ENCODE results near the gene ARRB1.
A peak's percentile ranks its signal among the peaks of the same experiment; 100 is the strongest.
"Not testable (repeated sequence)": the region's sequence is repeated elsewhere in the genome, so short reads cannot be mapped to it uniquely, and the experiment has no call there.

ARRB1 gene

DNA sequence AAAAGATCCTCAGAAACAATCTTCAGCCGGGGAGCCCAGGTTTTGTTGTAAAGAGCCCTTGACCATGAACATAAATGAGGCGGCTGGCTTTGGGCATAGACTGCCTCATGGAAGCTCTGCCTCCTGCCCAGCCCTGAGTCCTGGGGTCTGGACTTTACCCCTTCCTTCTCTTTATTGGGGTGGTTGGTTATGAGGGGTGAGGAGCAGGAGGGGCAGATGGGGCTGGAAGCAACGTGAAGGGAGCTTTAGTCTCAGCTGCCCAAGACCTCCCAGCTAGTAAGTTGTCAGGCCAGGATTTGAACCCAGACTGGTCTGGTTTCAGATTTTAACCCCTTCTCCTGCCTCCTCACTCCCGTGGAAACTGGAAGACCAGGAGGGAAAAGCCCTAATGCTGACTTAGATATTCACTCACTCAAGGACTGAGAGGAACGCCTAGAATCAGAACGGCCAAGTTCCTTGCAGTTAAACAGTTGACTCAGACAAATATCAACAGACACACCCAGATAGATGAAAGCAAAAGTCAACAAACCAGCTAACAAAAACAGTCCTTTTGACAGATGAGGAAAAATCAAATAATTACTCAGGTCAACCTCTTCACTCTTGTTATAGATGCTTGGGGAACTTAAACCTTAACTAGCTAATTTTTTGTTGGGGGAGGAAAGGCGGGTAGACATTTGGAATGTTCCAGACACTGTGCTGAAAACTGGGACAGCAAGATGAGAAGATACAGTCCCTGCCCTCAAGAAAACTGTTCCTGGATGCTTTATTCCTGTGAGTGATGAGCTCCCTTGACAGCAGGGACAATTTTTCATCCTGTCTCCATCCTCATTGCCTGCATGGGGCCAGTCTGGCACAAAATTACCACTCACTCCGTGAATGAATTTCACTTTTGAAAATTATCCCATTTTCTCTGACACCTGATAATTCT, 20.8 kb upstream of the ARRB1 start:
- no peak for DNase-seq

DNA sequence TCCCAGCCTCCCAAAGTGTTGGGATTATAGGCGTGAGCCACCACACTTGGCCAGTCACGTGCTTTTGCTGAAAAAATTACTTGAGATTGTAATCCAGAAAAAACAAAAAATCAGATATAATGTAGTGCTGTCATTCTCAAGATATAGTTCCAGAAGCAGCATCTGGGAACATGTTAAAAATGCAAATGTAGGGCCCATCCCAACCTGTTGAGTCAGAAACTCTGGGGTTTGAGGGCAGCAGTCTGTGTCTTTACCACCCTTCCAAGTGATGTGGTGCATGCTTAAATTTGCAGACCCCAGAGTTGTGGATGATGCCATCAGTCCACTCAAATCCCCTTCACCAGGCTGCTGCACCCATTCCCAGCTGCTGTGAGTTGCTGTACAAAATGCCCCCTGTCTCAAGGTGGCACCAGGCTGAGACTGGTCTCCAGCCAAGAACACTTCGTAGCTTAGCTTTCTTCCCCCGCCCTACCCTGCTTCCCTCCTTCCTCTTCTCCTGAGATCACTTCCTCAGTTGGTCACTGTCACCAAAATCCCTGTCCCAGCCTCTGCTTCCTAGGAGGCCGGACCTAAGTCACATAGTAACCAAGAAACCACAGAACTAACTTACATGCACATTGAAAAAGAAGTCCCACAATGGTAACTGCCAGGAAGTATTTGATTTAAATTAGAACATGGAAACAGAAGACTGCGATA, 18.2 kb upstream of the ARRB1 start:
- DNase-seq, result no peak

DNA sequence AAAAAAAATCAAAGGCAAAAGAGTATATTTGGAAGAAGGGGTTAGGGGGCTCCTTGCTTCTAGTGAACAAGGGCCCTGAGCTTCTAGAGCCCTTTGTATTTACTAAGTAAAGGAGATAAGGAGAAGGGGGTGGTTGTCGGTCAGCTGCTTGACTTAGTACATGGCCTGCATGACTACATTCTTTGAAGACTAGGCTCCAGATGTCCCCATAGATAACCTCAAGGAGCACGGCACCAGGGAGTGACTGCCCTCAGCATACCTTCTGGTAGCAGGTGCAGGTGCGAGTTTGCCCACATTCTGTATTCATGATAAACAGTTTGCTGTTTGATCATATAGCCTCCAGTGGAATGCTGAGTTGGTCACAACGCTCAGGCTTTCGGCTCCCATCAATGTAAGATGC, 15.4 kb upstream of the ARRB1 start:
- DNase-seq, result not testable (repeated sequence)

DNA sequence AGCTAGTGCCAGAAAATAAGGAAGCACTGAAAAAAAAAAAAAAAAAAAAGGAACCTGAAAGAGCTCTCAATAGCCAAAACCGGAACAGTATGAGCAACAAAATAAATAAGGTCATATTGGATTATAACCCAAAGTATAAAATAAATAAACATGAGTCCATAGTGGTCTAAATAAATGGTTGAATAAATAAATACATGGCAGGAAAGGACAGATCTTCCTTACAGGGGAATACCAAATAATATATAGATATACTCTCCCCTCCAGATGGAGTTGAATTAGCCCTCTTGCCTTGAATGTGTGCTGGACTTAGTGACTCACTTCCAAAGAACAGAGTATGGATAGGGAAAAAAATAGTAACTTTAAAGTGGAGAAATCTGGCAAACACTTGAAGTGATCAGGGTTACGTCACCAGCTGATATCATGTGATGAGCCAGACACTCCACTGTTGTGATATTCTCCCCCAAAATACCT, 14.3 kb upstream of the ARRB1 start:
- no peak for DNase-seq

DNA sequence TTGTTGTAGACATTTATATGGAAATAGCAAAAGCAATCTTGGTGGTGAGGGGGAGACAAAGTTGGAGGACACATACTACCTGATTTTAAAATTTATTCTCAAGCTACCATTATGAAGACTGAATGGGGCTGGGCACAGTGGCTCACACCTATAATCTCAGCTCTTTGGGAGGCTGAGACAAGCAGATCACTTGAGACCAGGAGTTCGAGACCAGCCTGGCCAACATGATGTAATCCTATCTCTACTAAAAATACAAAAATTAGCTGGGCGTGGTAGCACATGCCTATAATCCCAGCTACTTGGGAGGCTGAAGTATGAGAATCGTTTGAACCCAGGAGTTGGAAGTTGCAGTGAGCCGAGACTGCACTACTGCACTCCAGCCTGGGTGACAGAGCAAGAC, 10.8 kb upstream of the ARRB1 start:
- not testable (repeated sequence) for DNase-seq

DNA sequence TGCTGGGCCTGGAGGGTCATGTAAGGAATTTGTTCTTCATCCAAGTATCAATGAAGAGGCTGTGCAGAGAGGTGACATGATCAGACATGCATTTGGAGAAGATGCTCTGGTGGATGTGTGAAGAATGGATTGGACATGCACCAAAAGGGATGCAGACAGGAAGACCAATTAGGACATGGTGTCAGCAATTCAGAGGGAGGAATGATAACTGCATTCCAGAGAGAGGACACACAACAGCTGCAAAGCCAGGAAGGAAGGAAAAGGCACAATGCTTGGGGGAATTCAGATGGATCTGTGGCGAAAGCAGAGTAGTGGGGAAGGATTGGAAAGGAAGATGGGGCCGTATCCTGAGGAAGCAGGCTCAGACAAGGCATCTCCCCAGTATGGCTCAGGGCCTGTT, 5.2 kb upstream of the ARRB1 start:
- DNase-seq, result peak; percentile 46

DNA sequence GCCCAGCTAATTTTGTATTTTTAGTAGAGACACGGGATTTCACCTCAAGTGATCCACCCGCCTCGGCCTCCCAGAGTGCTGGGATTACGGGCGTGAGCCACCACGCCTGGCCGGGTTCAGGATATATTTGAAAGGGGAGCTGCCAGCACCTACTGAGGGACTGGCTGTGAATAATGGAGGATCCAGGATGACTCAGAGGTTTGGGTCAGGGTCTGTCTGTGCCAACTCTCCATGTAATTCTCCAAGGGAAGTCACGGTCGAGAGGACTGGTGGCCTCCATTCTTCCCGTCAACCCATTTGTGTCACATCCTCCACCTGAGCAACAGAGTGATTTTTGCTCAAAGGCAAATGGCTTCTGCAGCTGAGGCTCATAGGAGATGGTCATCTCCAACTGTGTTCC, 3.6 kb upstream of the ARRB1 start:
- no peak for DNase-seq

DNA sequence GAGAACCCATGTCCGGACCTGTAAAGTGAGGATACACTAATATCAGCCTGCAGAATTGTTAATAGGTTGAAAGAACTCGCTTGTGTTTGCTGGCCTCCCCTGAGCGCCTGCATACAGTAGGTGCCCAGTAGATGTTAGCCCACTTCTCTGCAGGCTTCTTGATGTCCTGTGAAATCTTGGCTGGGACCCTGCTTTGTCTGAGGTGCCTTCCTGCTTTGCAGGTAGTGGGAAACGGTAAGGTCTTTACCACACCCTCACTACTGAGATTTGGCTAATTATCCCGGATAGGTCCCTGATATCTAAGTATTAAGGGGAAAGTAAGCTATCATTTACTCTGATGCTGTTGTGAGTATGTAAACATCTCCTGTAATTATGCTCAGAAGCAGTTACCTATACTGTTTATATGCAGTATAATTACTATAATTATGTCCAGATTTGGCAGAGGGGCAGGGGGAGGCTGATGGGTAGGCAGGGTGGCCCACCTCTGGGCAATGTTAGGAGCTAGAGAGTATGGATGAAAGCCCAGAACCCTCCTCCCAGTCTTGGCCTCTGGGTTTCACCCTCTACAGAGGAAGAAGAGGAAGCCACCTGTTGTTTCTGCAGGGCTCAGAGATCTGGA, 1.2 kb upstream of the ARRB1 start:
- DNase-seq, result no peak

DNA sequence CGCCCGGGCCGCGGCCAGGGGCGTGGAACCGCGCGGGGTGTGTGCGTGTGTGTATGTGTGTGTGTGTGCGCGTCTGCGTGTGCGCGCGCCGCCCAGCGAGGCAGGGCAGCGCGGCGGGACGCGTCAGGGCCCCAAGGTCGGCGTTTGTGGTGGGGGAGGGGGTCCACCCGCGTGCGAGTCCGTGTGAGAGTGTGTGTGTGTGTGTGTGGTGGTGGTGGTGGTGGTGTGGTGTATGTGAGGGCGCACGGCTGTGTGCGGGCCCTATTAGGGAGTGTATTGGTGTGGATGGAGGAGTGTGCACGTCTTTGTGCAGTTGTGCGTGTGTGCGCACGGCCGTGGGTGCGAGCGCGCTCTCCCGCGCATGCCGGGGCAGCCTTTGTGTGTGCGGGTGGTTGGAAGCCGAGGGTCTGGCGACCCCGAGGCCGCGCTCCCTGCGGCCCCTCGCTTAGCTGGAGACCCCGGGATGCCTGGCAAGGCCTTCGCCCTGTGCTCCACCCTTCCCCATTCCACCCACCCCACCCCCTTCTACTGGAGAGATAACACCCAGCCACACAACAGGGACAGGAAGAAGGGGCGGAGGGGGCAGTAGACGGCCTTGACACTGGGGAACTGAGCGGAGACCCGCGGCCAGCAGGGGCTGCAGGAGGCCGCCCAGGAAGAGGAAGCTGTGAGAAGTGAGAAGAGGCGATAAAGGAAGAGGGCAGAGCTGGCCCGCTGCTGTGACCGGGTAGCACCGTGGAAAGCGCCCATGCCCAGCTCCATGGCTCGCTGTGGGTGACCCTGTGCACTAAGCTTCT, 528 bp upstream of the ARRB1 start:
- DNase-seq, result peak; percentile 55

DNA sequence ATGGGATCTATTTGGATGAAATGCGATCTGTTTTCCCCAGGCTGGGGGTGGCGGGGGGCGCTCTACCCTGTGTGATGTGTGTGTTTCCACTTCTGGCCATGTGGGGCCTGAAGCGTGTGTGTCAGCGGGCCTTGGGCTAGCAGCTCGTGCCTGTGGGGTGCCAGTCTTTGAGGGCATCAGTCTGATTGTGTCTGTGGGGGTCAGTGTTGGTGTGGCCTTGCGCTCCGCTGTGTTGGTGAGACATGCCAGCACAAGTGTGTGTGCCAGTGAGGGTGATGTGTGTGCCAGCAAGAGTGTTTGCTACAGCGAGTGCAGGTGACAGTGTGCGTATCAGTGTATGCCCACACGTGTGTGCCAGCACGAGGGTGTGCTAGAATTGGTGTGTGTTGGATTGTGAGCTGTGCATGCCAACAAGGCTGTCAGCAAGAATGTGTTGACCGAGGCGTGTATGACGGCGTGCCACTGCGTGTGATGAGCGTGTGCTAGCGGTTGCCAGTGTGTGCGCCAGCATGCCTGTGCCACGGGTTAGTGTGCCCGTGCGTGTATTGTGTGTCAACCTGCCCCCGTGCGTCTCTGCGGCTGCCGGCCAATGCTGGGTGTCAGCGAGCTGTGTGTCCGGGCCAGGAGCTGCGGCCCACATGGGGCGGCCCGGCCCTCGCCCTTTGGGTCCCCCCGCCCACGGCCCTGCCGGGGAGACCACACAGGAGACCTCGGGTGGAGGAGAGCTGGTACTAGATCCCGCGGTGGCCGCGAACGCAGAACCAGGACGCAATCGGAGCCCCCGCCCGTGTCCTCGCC, 519 bp downstream of the ARRB1 start:
- DNase-seq, result peak; percentile 27

DNA sequence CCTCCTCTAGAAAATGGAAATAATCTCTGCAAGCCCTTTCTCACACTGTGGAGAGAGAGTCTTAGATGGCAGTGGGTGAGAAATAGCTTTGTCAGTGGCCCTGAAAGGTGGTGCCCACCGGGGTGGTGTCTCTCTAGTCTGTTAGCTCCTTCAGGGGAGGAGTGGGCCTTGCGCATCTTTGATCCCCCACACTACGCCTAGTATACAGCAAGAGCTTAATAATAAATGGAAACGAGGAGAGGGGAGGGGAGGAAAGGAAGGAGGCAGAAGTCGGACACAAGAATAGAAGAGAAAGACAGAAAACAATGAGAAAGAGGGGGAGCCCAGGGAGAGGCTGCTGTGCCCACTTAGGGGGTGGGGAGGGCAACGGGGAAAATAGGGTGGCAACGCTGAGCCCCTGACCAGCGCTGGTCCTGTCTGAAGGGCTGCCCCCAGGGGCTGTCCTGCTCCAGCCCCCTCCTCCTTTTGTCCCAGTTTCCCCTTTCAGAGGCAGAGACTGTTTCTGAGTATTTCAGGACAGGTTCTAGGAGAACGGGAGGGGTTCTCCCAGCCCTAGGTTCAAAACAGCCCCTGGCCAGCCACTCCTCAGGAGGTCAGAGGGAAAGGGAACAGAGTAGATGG, 1.2 kb downstream of the ARRB1 start:
- no peak for DNase-seq

DNA sequence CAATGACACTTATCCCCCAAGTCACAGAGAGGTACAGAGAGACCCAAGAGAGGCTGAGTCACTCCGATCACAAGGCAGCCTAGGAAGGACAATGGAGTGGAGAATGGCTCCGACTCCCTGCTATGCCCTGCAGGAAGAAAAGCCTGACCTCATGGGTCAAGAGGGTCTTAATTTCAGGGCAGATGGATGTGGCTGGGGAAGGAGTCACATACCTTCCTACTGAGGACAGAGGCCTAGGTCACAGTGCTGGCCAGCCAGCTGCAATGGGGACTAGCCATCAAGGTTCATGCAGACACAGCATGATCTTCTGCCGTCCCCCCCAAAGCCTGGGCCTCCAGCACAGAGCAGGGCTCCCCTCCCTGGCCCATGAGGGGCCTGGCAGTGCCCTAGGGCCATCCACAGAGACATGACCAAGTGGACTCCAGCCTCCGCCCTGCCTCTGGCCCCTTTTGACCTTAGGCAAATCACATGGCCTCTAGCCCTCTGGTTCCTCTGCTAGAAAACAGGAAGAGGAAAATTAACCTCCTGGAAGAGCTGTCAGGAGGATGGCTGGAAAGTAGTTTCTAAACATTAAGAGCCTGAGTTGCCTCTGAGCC, 1.8 kb downstream of the ARRB1 start:
- no peak for DNase-seq

DNA sequence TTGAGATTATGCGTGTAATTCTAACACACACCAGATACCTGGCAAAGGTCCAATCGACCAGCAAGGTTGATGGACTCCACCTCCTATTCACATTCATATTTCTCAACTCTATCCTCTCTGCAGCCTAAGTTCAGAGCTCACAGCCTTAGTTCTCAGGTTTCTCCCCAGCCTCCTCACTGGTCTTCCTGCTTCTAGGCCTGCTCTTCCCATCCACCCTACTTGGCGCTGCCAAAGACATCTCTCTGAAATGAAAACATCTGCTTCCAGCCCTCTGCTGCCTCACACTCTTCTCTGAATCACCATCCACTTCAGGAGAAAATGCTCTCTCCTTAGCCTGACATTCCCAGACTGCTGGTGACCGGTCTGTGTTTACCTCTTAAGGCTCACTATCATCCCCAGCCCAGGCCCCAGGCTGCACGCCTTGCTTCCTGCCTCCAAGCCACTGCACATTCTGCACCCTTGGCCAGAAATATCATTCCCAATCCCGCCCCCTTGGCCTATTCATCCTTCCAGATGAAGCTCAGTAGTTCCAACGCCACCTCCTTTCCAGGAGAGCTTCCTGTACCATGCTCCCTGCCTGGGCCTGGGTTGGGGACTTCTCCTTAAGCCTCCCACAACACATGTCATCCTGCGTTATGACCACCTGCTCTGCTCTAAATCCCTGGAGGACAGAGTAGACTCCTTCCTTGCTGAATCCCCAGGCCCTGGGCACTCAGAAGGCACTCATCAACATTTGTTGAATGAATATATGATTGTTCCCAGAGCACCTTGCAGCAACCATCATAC, 3.5 kb downstream of the ARRB1 start:
- DNase-seq, result peak; percentile 86

DNA sequence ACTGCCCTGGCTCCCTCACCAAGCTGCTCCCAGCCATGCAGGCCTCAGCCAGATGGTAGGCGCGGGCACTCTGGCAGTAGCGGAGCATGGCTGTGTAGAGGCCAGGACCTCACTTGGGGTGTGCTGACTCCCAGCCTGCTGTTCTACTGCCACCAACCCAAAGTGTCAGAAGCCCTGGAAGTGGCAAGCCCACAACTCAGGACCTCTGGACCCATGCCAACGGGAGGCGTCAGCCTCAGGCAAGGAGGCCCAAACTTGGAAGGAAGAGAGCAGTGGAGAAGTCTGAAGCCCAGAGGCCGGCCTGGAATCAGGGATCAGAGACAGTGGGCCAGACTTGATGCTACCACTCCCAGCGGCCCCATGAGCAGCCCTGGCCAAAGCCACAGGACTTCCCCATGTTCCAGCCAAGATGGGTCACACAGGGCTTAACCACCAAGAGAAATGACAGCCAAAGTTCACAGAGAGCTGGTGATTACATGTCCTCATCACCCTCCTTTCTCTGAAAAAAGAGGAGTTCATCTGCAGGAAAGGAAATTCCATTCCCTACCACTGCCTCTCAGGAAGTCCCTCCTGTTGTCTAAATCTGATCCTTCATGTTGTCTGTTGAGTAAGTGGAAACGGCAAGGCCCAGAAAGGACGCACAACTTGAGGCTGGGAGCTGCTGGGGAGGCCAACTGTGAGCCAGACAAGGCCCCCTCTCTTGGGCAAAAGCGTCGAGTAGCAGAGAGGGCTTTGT, 4.4 kb downstream of the ARRB1 start:
- peak; percentile 19 for DNase-seq

DNA sequence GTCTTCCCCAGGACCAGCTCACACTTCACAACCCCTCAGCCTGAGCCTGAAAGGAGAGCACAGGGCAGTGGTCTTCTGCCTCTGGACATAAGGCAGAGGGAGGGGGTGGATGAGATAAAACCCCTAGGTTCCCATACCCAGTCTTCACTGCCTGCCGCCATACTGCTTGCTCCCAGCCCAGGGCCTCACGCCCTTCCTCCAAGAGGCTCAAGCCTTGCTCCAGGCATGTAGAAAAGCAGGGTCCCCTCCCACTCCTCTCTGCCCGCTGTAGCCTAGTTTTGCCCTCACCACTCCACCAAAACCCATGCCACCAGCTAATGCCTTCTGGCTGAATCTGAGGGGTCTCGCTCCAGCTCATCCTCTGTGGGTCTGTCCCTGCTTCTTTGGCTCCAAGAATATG, 5.2 kb downstream of the ARRB1 start:
- DNase-seq, result no peak

DNA sequence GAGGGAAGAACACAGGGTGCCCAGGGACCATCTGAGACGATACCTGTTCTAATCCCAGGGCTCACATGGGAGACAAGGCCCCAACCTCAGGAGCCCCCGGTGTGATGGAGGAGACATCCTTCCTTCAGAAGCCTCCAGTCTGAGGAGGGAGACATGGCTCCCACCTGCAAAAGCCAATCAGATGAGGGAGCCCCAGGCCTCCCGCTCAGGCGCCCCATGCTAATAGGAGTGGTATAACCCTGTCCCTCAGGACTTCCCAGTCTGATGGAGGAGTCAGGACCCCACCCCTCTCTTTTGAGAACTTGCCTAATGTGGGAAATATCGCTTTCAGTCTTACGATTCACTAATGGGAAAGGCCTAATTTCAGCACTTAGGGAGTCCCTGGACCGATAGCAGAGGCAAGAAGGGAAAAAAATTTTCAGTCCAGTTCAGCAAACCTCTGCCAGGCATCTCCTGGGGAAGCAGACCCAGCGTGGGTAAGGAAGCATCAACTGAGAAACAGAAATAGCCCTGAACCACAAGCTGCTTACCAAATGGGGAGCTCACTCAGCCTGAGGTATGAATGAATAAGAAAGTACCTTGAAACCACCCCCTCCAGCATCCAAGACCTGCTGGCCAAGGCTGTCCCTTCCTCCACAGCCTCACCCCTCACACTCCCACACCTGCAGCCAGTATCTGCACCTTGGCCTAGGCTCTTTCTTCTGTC, 5.9 kb downstream of the ARRB1 start:
- no peak for DNase-seq

DNA sequence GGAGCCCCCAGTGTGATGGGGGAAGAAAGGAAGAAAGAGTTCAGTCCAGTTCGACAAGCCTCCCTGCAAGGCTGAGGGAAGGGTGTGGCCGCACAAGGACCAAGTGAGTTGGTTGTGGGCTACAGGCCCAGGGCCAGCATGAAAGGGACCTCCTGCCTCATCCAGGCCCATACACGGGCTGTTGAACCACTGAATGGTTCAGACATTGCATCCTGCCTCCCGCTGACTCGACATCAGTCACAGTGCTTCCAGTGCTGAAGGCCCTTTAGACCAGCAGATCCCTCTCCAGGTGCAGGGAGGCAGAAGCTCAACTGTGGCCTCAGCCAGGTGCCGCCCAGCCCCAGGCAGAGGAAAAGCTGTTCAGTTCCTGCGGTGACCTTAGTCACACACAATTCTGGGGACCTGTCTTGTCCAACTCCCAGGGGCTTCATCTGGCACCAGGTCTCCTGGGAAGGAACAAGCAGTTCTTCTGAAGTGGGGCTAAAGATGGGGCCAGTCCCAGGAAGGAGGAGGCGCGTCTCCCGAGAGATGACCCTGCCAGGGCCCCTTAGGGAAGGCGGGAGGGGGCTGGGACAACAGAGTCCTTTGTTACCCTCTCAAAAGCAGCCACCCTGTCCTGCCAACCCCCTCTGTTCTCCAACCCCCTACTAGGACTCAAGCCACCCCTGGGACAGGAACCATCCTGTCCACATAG, 6.6 kb downstream of the ARRB1 start:
- DNase-seq, result no peak

DNA sequence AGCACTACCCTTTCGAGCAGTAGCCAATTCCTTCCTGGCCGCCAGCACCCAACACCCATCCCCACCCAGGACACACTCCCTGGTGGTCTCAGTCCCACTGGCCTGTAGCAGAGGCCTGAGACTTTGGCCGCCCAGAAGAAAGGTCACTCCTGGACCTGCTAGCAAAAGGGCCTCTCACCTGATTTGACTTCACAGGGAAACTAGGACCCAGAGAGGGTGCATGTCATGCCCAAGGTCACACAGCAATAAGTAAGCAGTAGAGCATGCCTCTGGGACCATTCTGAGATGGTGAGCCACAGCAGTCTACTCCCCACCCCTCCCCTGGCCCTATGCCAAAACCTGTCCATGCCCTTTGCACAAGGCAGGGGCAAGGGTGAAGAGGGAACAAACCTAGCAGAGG, 7.3 kb downstream of the ARRB1 start:
- no peak for DNase-seq

Data from fibroblast of skin of scalp (primary cell).